HG03097 (cell line): ENCODE data around the gene PDE3B.
"Not testable (repeated sequence)": the region's sequence is repeated elsewhere in the genome, so short reads cannot be mapped to it uniquely, and the experiment has no call there.

ENCODE experiments used
- ATAC-seq: cut with Tn5 transposase; IDR thresholded peaks from one replicate; pipeline ENCODE4 v1.9.1; 2021; ENCODE audit not compliant: unreplicated experiment, low FRiP score

PDE3B gene

DNA sequence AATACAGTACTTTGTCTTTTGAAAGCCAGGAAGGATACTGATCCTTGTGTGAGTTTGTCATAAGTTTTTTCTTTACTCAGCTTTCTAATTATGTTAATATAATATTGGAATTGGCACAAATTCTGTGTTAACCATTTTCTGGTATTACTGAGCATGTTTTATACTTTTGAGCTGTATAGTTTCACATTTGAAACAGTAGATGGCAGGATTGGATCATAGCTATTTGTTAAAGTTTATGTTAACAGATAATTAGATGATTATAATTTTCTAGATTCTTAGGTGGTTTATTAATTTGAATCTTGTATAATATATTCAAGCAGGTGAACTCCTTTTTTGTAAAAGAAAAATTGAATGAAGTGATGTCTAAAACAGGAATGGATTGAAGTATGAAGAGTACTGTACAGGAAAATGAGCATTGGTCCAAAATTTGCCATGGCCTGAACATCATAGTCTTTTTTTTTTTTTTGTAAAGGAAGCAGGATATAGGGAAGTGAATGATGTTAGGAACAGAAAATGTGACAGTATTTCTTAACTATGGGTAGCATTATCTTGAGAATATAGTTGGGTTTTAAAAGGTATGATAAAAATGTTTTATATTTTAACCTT, 146.4 kb downstream of the PDE3B start:
- ATAC-seq, result no peak

DNA sequence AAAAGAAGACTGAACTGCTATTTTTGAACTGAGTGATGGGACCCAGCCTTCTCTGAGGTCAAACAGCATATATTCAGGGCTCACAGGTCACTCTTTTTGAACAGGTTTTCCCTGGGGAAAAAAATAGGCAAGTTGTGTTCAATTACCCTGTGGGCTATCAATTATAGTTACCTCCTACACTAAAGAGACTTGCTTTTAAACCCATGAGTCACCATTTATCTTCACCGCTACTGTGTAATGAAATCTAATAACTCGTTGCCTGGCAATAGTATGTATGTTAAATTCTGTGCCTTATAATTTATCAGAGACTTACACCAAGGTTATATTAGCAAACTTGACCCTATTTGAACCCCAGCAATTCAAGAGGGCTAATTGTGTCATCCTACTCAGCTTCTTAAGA, 149.9 kb downstream of the PDE3B start:
- ATAC-seq, result no peak

DNA sequence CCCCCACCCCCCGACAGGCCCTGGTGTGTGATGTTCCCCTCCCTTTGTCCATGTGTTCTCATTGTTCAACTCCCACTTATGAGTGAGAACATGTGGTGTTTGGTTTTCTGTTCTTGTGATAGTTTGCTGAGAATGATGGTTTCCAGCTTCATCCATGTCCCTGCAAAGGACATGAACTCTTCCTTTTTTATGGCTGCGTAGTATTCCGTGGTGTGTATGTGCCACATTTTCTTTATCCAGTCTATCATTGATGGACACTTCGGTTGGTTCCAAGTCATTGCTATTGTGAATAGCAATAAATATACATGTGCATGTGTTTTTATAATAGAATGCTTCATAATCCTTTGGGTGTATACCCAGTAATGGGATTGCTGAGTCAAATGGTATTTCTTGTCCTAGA, 152.4 kb downstream of the PDE3B start:
- ATAC-seq, result not testable (repeated sequence)

DNA sequence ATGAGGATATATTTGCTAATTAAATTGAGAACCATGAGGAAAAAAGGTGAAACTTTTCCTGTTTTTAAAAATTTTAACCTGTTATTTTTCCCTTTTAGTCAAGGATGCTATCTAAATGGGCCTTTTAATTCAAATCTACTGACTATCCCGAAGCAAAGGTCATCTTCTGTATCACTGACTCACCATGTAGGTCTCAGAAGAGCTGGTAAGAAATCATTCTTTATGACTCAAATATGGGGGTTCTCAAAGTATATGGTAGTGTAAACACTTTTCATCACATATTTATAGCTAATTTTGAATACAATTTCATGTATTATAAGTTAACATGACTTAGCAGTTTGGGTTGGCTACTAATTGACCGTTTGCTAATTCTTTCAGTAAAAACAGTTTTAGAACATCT, 160.2 kb downstream of the PDE3B start:
- no peak for ATAC-seq

DNA sequence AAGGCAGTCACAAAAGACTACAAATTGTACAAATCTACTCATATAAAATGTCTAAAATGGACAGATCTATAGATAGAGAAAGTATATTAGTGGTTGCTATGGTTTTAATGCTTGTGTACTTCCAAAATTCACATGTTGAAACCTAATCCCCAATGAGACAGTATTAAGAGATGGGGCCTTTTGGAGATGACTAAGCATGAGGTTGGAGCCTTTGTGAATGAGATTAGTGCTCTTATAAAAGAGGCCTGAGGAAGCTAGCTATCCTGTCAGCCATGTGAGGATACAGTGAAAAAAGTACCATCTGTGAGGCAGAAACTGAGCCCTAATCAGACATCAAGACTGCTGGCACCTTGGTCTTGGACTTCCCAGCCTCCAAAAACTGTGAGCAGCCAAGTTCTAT, 165.9 kb downstream of the PDE3B start:
- ATAC-seq, result no peak

DNA sequence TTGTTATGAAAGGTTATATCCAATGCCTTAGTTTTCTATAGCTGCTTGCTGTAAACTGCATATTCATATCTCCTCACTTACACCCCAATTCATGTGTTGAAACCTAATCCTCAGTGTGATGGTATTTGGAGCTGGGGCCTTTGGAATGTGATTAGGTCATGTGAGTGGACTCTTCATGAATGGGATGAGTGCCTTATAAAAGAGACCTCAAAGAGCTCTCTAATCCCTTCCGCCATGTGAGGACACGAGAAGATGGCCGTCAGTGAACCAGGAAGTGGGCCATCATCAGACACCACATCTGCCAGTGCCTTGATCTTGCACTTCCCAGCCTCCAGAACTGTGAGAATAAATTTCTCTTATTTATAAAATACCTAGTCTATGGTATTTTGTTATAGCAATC, 169.2 kb downstream of the PDE3B start:
- no peak for ATAC-seq

DNA sequence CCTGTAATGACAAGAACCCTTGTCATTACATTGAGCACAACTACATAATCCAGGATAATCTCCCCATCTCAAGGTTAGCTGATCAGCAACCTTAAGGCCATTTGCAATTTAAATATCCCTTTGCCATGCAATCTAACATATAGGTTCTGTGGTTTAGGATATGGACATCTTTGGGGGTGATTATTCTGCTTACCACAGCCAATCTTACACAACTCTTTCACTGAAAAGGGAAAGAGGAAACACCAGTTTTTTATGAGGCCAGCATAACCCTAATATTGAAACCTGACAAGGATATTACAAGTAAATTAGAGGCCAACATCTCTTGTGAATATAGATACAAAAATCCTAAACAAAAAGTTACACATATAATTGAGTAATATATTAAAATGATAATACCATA, 169.9 kb downstream of the PDE3B start:
- no peak for ATAC-seq

DNA sequence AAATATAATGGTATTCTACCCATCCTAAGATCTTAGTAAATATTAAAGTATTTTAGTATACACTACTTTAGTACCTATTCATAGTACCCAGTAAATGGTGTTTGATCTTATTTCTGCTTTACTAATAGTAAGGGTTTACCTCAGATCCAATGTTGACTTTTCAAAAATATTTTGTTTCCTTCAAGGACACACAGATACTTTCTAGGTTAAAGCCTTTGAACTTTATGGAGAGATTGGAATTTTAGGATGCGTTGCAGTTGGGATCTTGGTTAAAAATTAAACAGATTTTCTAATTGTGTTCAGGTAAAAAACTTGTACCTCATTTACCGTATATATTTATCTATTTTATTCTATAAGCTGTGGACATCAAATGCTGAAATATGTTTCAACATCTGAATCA, 175.2 kb downstream of the PDE3B start:
- no peak for ATAC-seq

DNA sequence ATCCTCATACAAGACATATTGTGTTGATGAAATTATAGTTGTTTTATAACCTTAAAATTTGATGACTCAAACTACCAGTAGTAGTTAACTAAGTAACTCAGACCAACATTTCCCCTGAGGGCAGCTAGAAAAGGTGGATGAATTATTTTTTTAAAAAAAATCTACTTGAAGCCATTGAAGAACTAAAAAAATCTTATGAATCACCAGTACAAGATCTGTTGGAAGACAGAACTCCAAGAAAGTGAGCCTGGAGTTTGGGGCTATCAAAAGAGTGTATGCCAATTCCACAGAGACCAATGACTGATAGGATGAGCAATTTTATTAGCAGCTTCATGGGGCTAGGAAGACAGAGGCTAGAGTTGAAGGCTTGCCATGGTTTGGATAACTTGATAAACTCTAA, 176.0 kb downstream of the PDE3B start:
- ATAC-seq, result no peak

DNA sequence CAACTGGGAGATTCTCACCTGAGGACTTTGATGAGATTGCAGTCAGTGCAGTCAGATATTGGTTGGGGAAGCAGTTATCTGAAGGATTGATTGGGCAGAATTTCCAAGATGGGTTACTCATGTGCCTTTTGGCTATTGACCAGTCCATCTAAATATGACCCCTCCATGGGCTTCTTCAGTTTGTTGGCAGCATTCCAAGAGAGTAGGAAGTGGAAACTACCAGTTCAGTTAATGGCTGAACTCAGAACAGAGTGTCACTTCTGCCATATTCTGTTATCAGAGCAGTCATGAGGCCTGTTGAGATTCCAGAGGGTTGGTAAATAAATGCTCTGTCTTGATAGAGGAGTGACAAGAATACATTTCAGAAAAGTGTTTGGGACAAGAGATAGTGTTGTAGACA, 177.4 kb downstream of the PDE3B start:
- ATAC-seq, result no peak

DNA sequence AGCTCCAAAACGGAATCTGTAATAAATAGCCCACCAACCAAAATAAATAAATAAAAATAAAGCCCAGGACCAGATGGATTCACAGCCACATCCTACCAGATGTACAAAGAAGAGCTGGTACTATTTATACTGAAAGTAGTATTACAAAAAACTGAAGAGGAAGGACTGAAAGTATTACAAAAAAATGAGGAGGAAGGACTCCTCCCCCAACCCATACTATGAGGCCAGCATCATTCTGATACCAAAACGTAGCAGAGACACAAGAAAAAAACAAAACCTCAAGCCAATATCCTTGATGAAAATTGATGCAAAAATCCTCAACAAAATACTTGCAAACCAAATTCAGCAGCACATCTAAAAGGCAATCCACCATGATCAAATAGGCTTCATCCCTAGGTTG, 183.0 kb downstream of the PDE3B start:
- ATAC-seq, result no peak

DNA sequence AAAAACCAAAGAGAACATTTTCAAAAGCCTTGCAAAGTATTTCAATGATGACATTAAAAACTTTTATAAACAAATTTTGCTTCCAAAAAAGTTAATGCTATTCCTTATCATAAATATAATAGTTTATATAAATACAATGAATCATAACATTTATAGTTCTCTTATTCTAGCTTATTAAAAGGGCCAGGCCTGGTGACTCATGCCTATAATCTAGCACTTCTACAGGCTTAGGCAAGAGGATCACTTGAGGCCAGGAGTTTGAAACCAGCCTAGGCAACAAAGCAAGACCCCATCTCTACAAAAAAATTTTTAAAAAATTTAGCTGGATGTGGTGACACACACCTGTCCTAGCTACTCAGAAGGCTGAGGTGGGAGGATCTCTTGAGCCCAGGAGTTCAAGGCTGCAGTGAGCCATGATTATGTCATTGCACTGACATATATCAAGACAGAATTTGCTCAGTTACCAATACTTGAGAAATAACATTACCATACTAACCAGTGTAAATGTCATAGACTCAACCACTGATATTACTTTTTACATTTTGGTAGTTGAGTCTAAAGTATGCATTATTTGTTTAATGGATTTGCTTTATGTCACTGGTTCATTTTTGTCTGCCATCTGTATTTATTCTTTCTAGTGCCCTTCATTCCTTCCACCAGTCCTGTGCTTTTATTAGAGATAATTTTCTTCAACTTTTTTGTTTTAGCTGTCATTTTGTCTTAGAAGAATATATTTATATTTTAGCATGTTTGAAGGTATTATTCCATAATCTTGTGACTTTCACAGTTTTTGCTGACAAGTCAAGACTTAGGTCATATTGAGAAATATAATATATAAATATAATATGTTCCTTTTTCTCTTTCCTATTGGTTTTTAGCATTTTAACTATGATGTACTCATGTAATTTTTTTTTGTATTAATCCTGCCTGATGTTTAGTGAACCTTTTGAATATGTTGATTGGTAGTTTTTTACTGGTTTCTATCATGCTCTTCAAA, 192.2 kb downstream of the PDE3B start:
- ATAC-seq, result no peak

DNA sequence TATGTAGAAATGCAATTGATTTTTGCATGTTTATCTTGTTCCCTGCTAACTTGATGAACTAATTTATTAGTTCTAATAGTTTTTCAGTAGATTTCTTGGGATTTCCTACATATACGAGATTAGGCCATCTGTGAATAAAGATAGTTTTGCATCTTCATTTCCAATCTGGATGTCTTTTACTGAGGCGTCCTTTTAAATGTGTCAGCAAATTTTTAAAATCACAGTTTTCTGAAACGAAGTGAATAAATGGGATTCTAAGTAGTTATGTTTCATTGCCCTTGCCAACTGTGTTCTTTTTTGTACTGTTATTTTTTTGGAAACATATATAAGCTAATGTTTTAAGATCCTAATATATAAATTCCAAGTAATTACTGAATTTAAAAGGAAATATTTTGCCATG, 198.4 kb downstream of the PDE3B start:
- ATAC-seq, result no peak

DNA sequence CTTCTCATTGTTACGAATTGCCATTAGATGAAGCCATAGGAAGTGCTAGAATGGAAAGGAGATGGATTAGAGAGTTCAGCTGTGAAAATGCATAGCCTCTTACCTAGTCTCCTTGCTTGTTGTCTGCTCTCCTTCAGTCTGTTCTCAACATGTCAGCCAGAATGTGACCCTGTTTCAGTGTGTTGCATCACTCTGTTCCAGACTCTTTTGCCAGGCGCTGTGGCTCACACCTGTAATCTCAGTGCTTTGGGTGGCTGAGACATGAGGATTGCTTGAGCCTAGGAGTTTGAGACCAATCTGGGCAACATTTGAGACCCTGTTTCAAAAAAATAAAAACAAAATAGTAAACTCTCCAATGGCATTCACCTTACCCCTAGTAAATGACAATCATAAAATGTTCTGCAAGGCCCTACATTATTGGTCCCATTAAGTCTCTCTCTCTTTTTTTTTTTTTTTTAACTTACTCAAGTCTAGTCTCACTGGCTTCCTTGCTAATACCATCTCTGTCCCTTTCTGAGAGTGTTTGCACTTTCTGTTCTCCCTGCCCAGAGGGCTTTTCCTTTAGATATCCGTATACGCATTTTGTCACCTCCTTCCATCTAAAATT, 209.1 kb downstream of the PDE3B start:
- ATAC-seq, result no peak

DNA sequence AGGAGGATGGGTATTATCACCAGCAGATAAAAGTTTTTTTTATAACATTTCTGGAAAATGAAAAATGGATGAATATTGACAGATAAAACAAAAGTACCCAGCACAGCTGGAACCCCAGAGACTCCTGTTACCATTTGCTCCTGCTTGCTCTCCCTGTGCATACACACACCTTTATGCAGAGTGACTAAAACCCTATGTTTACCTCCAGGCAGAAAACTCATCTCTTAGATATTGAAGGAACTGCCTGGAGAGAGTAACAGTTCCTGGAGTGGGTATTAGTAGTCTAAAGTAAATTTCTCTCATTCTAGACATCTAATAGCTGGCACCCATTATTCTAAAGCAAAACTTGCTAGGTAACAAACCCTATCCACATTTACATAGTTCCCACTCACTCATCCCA, 210.5 kb downstream of the PDE3B start:
- no peak for ATAC-seq

DNA sequence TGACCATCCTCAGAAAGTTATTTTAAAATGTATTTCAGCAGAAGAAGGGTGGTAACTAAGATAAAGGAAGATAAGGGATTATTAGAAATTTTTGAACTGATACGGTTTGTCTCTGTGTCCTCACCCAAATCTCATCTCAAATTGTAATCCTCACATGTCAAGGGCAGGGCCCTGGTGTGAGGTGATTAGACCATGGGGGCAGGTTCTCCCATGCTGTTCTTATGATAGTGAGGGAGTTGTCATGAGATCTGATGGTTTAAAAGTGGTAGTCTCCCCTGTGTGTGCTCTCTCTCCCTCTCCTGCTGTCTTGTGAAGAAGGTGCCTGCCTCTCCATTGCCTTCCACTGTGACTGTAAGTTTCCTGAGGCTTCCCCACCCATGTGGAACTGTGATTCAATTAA, 212.3 kb downstream of the PDE3B start:
- no peak for ATAC-seq

DNA sequence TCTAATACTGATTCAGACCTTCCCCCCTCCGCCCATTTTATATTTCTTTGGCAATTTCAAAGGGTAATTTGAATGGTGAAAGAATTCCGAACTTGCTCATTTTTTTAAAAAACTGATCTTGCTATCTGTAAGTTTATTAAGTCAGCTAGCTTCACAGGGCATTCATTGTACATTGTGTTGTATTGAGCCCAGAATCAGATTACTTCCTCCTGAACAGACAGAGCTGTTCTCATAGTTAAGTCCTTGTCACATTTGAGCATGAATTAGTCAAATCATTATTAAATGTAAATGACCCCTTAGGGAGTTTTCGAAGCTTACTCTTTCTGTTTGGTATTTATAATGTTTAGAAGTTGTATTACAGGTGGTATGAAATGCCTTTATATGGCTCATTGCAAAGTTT, 214.0 kb downstream of the PDE3B start:
- no peak for ATAC-seq

DNA sequence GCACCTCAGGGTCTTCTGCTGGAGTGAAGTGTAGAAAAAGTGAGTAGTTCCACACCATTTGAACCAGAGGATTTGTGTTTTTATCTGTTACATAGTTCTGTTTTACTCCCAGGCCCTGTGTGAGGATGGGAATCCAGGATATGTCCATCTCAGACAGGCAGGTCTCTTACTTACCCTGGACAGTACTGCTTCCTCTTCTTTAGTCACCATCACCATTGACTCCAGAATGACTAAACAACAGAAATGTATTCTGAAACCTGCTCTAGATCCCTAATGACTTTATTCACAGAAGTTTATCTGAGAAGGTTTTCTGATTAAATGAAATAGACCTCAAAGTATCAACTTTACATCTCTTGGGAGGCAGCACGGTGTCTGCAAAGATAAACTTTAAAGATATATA, 214.8 kb downstream of the PDE3B start:
- no peak for ATAC-seq

DNA sequence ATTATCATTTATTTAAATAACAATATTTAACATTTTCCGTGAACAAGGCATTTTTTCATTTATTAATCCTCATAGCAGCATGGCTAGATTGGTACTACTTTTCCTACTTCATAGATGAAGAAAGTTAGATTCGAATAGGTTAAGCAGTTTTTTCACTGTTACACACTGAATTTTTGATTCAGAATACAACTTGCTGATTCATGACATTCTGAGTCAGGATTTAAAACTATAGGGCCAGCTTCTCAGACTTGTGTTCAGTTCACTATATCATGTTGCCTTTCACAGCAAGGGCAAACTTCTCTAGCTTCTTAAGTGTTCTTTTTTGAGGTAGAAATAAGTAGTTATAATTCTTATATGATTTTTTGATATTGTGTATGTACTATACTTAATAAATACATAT, 216.9 kb downstream of the PDE3B start:
- ATAC-seq, result no peak

DNA sequence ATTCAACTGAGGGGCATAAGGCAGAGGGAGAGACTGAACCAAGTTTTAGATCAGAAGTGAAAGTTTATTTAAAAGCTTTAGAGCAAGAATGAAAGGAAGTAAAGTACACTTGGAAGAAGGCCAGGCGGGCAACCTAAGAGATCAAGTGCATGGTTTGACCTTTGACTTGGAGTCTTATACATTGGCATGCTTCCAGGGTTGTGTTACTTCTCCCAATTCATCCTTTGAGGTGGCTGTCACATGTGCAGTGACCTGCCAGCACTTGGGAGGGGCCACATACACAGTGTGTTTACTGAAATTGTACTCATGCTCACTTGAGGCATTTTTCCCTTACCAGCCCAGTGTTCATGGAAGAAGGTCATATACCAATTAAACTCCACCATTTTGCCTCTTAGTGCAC, 218.1 kb downstream of the PDE3B start:
- no peak for ATAC-seq

DNA sequence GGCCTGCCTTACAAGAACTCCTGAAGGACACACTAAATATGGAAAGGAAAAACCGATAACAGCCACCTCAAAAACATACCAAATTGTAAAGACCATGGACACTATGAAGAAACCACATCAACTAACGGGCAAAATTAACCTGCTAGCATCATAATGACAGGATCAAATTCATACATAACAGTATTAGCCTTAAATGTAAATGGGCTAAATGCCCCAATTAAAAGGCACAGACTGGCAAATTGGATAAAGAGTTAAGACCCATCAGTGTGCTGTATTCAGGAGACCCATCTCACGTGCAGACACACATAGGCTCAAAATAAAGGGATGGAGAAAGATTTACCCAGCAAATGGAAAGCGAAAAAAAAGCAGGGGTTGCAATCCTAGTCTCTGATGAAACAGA, 220.2 kb downstream of the PDE3B start:
- ATAC-seq, result not testable (repeated sequence)

DNA sequence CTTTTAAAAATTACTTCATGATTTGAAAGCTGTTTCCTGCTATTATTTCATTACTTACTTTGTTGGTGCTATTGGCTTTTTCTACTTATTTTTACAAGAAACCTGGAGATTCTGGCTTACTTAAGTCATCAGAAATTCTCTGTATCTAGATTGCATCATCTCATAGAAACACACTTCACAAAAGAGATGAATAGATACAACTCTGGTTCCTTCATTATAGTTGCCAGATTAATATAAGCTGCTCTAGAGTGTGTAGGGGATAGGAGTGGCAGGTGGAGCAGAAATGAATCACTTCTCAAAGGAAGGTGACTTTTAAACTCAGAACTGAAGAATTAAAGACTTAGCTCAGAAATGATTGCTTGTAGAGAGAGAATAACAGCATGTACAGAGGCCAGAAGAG, 228.4 kb downstream of the PDE3B start:
- ATAC-seq, result no peak
